OCI-M1 (cell line): ENCODE results near the gene SSBP3.
"Not testable (repeated sequence)": the region's sequence is repeated elsewhere in the genome, so short reads cannot be mapped to it uniquely, and the experiment has no call there.

Source experiments
- DNase-seq: peaks from one replicate; lab custom pipeline; 2025; lab: John Stamatoyannopoulos, UW

Gene SSBP3

GRCh38 chr1:54348700-54349021 is 57.5 kb downstream of the SSBP3 start:
- no peak for DNase-seq

GRCh38 chr1:54347955-54348699 is 58.1 kb downstream of the SSBP3 start:
- no peak for DNase-seq

GRCh38 chr1:54347261-54347954 is 58.8 kb downstream of the SSBP3 start:
- DNase-seq = no peak

- DNase-seq = not testable (repeated sequence)
Observed at GRCh38 chr1:54345548-54345947, 60.6 kb downstream of the SSBP3 start.

GRCh38 chr1:54345116-54345515 is 61.1 kb downstream of the SSBP3 start:
- DNase-seq = no peak

- DNase-seq = no peak
Observed at GRCh38 chr1:54342742-54343687, 63.2 kb downstream of the SSBP3 start.

GRCh38 chr1:54342288-54342687 is 63.9 kb downstream of the SSBP3 start:
- no peak for DNase-seq

- DNase-seq = no peak
Observed at GRCh38 chr1:54341763-54342162, 64.4 kb downstream of the SSBP3 start.

GRCh38 chr1:54340878-54341277 is 65.3 kb downstream of the SSBP3 start:
- no peak for DNase-seq

GRCh38 chr1:54340434-54340833 is 65.8 kb downstream of the SSBP3 start:
- DNase-seq = no peak

- DNase-seq = no peak
Observed at GRCh38 chr1:54339126-54339525, 67.1 kb downstream of the SSBP3 start.

- DNase-seq = no peak
Observed at GRCh38 chr1:54338464-54338863, 67.7 kb downstream of the SSBP3 start.

- DNase-seq = no peak
Observed at GRCh38 chr1:54337928-54338327, 68.3 kb downstream of the SSBP3 start.

GRCh38 chr1:54337034-54337433 is 69.2 kb downstream of the SSBP3 start:
- no peak for DNase-seq

GRCh38 chr1:54336116-54336515 is 70.1 kb downstream of the SSBP3 start:
- DNase-seq = no peak

GRCh38 chr1:54335755-54336108 is 70.5 kb downstream of the SSBP3 start:
- DNase-seq = no peak

- DNase-seq = no peak
Observed at GRCh38 chr1:54335011-54335754, 71.0 kb downstream of the SSBP3 start.

GRCh38 chr1:54332781-54333585 is 73.2 kb downstream of the SSBP3 start:
- DNase-seq = no peak

GRCh38 chr1:54331843-54332463 is 74.2 kb downstream of the SSBP3 start:
- no peak for DNase-seq

GRCh38 chr1:54331091-54331772 is 75.0 kb downstream of the SSBP3 start:
- no peak for DNase-seq
